Measurements from ENCODE around the gene LGALS1.
A peak's percentile ranks its signal among the peaks of the same experiment; 100 is the strongest.
"Not testable (repeated sequence)": the region's sequence is repeated elsewhere in the genome, so short reads cannot be mapped to it uniquely, and the experiment has no call there.

LGALS1 gene

GRCh38 chr22:37650463-37651136 lies 24.8 kb upstream of the LGALS1 start:
- DNase-seq (ENCODE audit: extremely low read depth, low read depth), result no peak
- no peak for TF ChIP-seq CTCF (IDR thresholded peaks at IDR 0.05; ENCODE audit: low read depth, low read length)

GRCh38 chr22:37654563-37655251 lies 20.7 kb upstream of the LGALS1 start:
- no peak for TF ChIP-seq CTCF (IDR thresholded peaks at IDR 0.05; ENCODE audit: low read depth, low read length)
- no peak for DNase-seq (ENCODE audit: extremely low read depth, low read depth)

GRCh38 chr22:37655252-37655563 lies 20.2 kb upstream of the LGALS1 start:
- no peak for TF ChIP-seq CTCF (IDR thresholded peaks at IDR 0.05; ENCODE audit: low read depth, low read length)
- DNase-seq (ENCODE audit: extremely low read depth, low read depth), result no peak

- DNase-seq (ENCODE audit: extremely low read depth, low read depth), result not testable (repeated sequence)
Observed at GRCh38 chr22:37656583-37656982, 18.9 kb upstream of the LGALS1 start.

GRCh38 chr22:37657590-37658132 lies 17.8 kb upstream of the LGALS1 start:
- DNase-seq (ENCODE audit: extremely low read depth, low read depth), result no peak
- TF ChIP-seq CTCF (IDR thresholded peaks at IDR 0.05; ENCODE audit: low read depth, low read length), result no peak

- peak; percentile 100 for DNase-seq (ENCODE audit: extremely low read depth, low read depth)
- TF ChIP-seq CTCF (IDR thresholded peaks at IDR 0.05; ENCODE audit: low read depth, low read length), result no peak
Observed at GRCh38 chr22:37658133-37659065, 17.0 kb upstream of the LGALS1 start, which contains the start of gene PDXP. Gene PDXP, plus strand, starts transcription at chr22:37658723. Its CDS starts 60 bp downstream, at chr22:37658783.

GRCh38 chr22:37659066-37659896 lies 16.2 kb upstream of the LGALS1 start:
- TF ChIP-seq CTCF (IDR thresholded peaks at IDR 0.05; ENCODE audit: low read depth, low read length), result no peak

More at GRCh38 chr22:37659066-37659896, 16.2 kb upstream of the LGALS1 start:
- no peak for DNase-seq (ENCODE audit: extremely low read depth, low read depth)
